T-helper 1 cell treated with Interleukin-12 subunit alpha and Interleukin-12 subunit beta and Interleukin-4 antibody, amounts not matched to agents 30 μg/mL and 1 μg/mL, for 36 hours (primary cell): ENCODE measurements around the gene CD5L.

Experiments used
- H3K27ac Mint-ChIP-seq: one replicate; pipeline ENCODE4 v1.8.0; 2021; ENCODE audit warnings: mild to moderate bottlenecking, mixed read lengths
- H3K27me3 Mint-ChIP-seq: one replicate; pipeline ENCODE4 v1.8.0; 2021; ENCODE audit warnings: low read depth, mixed read lengths
- H3K36me3 Mint-ChIP-seq: one replicate; pipeline ENCODE4 v1.8.0; 2021; ENCODE audit warnings: low read depth, mixed read lengths
- H3K4me1 Mint-ChIP-seq: one replicate; pipeline ENCODE4 v1.8.0; 2021; ENCODE audit warnings: low read depth, mixed read lengths
- H3K4me3 Mint-ChIP-seq: one replicate; pipeline ENCODE4 v1.8.0; 2021; ENCODE audit warnings: mild to moderate bottlenecking, moderate library complexity, mixed read lengths
- H3K9me3 Mint-ChIP-seq: one replicate; pipeline ENCODE4 v1.8.0; 2021; ENCODE audit warnings: mixed read lengths

The CD5L gene

GRCh38 chr1:157782931-157783330 is 58.7 kb downstream of the CD5L start:
- H3K9me3 Mint-ChIP-seq: no peaks in the 10 kb centered on the region
- H3K4me1 Mint-ChIP-seq: peaks cover 3% of the 10 kb centered on the region
- no peak overlapping the region for H3K27ac Mint-ChIP-seq
- H3K36me3 Mint-ChIP-seq: no peaks in the 10 kb centered on the region
- no peak overlapping the region for H3K4me3 Mint-ChIP-seq
- no peaks in the 10 kb centered on the region for H3K27me3 Mint-ChIP-seq

DNA sequence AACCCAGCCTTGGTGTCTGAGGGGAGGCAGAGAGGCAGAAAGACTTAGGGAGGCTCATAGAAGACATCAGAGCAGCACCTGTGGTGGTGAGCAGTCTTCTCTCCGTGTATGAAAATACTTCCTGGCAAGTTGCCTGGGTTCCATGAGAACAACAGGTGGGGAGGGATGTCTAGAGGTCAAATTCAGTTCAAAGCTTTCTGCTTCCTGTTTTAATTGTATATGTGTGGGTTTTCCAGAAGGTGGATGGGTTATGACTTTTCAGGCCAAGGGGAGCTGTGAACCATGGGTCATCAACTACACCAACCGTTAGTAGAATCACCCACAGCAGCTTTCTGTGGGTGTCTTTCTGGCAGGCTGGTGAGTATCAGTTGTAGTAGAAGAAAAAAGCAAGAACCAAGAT is 60.6 kb downstream of the CD5L start:
- Mint-ChIP-seq H3K9me3 (no peaks in the 10 kb centered on the region), H3K4me3 (no peak overlapping the region), H3K27ac (no peak overlapping the region)

More for the DNA sequence above, 60.6 kb downstream of the CD5L start:
- peaks cover 3% of the 10 kb centered on the region for H3K4me1 Mint-ChIP-seq
- no peaks in the 10 kb centered on the region for H3K36me3 Mint-ChIP-seq
- H3K27me3 Mint-ChIP-seq: no peaks in the 10 kb centered on the region
